ENCODE measurements around the gene ACSL4.
"Not testable (repeated sequence)": the region's sequence is repeated elsewhere in the genome, so short reads cannot be mapped to it uniquely, and the experiment has no call there.

Gene ACSL4

DNA sequence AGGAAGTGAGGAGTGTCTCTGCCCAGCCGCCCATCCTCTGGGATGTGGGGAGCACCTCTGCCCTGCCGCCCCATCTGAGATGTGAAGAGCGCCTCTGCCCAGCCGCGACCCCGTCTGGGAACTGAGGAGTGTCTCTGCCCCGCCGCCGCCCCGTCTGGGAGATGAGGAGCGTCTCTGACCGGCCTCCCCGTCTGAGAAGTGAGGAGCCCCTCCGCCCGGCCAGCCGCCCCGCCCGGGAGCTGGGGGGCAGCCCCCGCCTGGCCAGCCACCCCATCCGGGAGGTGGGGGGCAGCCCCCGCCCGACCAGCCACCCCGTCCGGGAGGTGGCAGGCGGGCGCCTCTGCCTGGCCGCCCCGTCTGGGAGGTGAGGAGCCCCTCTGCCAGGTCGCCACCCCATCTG lies 61.9 kb downstream of the ACSL4 start:
- not testable (repeated sequence) for DNase-seq; H3K14ac ChIP-seq (ENCODE audit: low read length in 2 of 2); H3K27ac ChIP-seq (ENCODE audit: low read length, poor library complexity, severe bottlenecking); H2BK5ac ChIP-seq (ENCODE audit: low read depth, low read length, poor library complexity, severe bottlenecking); H3K23ac ChIP-seq (ENCODE audit: low read length in 2 of 2); H3K9ac ChIP-seq (ENCODE audit: low read length); H2AK5ac ChIP-seq (ENCODE audit: low read length, severe bottlenecking); H2BK12ac ChIP-seq (ENCODE audit: low read length in 2 of 2); H2BK120ac ChIP-seq (ENCODE audit: low read depth, low read length); H4K8ac ChIP-seq (ENCODE audit: low read length); H3K4me2 ChIP-seq (ENCODE audit: low read length, poor library complexity, severe bottlenecking); H3K9me3 ChIP-seq (ENCODE audit: control insufficient read depth, low read length); H2BK15ac ChIP-seq (ENCODE audit: low read depth, poor library complexity, severe bottlenecking); H2AFZ ChIP-seq (ENCODE audit: low read depth, low read length); H3K4me3 ChIP-seq (ENCODE audit: insufficient read depth in 1 of 2, low read depth in 1 of 2, low read length in 2 of 2); H3K4me1 ChIP-seq (ENCODE audit: control insufficient read depth, insufficient read depth, low read depth, low read length); H3K79me1 ChIP-seq (replicated peaks; ENCODE audit: low read length, poor library complexity, severe bottlenecking); H4K91ac ChIP-seq (ENCODE audit: low read length); H3K18ac ChIP-seq (ENCODE audit: low read depth in 1 of 2, low read length in 2 of 2); H3K4ac ChIP-seq (ENCODE audit: low read depth in 1 of 2, low read length in 2 of 2)
- Histone ChIP-seq H3K27me3 (ENCODE audit: control insufficient read depth in 1 of 2, insufficient read depth in 1 of 2, low read length in 2 of 2) (peaks cover 0 to 21% of the 10 kb centered on the region in 2 experiments), H3K36me3 (ENCODE audit: control insufficient read depth in 1 of 2, insufficient read depth in 2 of 2, low read depth in 1 of 2, low read length in 2 of 2) (peaks cover 7 to 71% of the 10 kb centered on the region in 2 experiments)
- over 99% methylated on average over 24 of the region's 29 CpGs for WGBS

- no peak overlapping the region for H4K91ac ChIP-seq (ENCODE audit: low read length)
- 100% methylated on average over 2 of the region's 5 CpGs for WGBS
- H3K4me2 ChIP-seq (ENCODE audit: low read length, poor library complexity, severe bottlenecking), result no peak overlapping the region
These were observed 65.1 kb downstream of the ACSL4 start for GRCh38 chrX:109667986-109668385.

GRCh38 chrX:109660435-109661143 lies 72.5 kb downstream of the ACSL4 start:
- Histone ChIP-seq H3K4me3 (ENCODE audit: insufficient read depth in 1 of 2, low read depth in 1 of 2, low read length in 2 of 2) (no peak overlapping the region), H3K14ac (ENCODE audit: low read length in 2 of 2) (no peak overlapping the region), H2BK120ac (ENCODE audit: low read depth, low read length) (no peak overlapping the region), H3K4me1 (ENCODE audit: control insufficient read depth, insufficient read depth, low read depth, low read length) (no peaks in the 10 kb centered on the region), H3K9me3 (ENCODE audit: control insufficient read depth, low read length) (no peaks in the 10 kb centered on the region), H3K9ac (ENCODE audit: low read length) (no peak overlapping the region), H2AFZ (ENCODE audit: low read depth, low read length) (no peak overlapping the region), H3K79me1 (replicated peaks; ENCODE audit: low read length, poor library complexity, severe bottlenecking) (peaks cover 2% of the 10 kb centered on the region), H2BK12ac (ENCODE audit: low read length in 2 of 2) (no peak overlapping the region), H2BK15ac (ENCODE audit: low read depth, poor library complexity, severe bottlenecking) (no peak overlapping the region), H3K18ac (ENCODE audit: low read depth in 1 of 2, low read length in 2 of 2) (no peak overlapping the region), H2AK5ac (ENCODE audit: low read length, severe bottlenecking) (no peak overlapping the region), H3K4me2 (ENCODE audit: low read length, poor library complexity, severe bottlenecking) (no peak overlapping the region), H2BK5ac (ENCODE audit: low read depth, low read length, poor library complexity, severe bottlenecking) (no peak overlapping the region), H4K8ac (ENCODE audit: low read length) (no peak overlapping the region), H3K27ac (ENCODE audit: low read length, poor library complexity, severe bottlenecking) (no peak overlapping the region), H3K4ac (ENCODE audit: low read depth in 1 of 2, low read length in 2 of 2) (no peak overlapping the region), H3K36me3 (ENCODE audit: control insufficient read depth in 1 of 2, insufficient read depth in 2 of 2, low read depth in 1 of 2, low read length in 2 of 2) (peaks cover 0 to 91% of the 10 kb centered on the region in 2 experiments), H3K23ac (ENCODE audit: low read length in 2 of 2) (no peak overlapping the region), H4K91ac (ENCODE audit: low read length) (no peak overlapping the region), H3K27me3 (ENCODE audit: control insufficient read depth in 1 of 2, insufficient read depth in 1 of 2, low read length in 2 of 2) (peaks cover 0 to under 1% of the 10 kb centered on the region in 2 experiments)
- no peak for DNase-seq
- WGBS, result no CpG with 5 or more reads among the region's 2 CpGs

More at GRCh38 chrX:109667986-109668385, 65.1 kb downstream of the ACSL4 start:
- Histone ChIP-seq H3K9ac (ENCODE audit: low read length) (no peak overlapping the region), H3K27ac (ENCODE audit: low read length, poor library complexity, severe bottlenecking) (no peak overlapping the region), H2AK5ac (ENCODE audit: low read length, severe bottlenecking) (no peak overlapping the region), H3K4me3 (ENCODE audit: insufficient read depth in 1 of 2, low read depth in 1 of 2, low read length in 2 of 2) (no peak overlapping the region), H2AFZ (ENCODE audit: low read depth, low read length) (no peak overlapping the region), H3K9me3 (ENCODE audit: control insufficient read depth, low read length) (no peaks in the 10 kb centered on the region), H4K8ac (ENCODE audit: low read length) (no peak overlapping the region), H2BK120ac (ENCODE audit: low read depth, low read length) (no peak overlapping the region), H2BK12ac (ENCODE audit: low read length in 2 of 2) (no peak overlapping the region), H2BK15ac (ENCODE audit: low read depth, poor library complexity, severe bottlenecking) (no peak overlapping the region), H3K18ac (ENCODE audit: low read depth in 1 of 2, low read length in 2 of 2) (no peak overlapping the region), H3K23ac (ENCODE audit: low read length in 2 of 2) (no peak overlapping the region), H3K27me3 (ENCODE audit: control insufficient read depth in 1 of 2, insufficient read depth in 1 of 2, low read length in 2 of 2) (peaks cover 0 to 4% of the 10 kb centered on the region in 2 experiments), H3K14ac (ENCODE audit: low read length in 2 of 2) (no peak overlapping the region), H3K36me3 (ENCODE audit: control insufficient read depth in 1 of 2, insufficient read depth in 2 of 2, low read depth in 1 of 2, low read length in 2 of 2) (peaks cover 7 to 70% of the 10 kb centered on the region in 2 experiments), H3K4me1 (ENCODE audit: control insufficient read depth, insufficient read depth, low read depth, low read length) (no peaks in the 10 kb centered on the region), H3K79me1 (replicated peaks; ENCODE audit: low read length, poor library complexity, severe bottlenecking) (peaks cover 1% of the 10 kb centered on the region), H3K4ac (ENCODE audit: low read depth in 1 of 2, low read length in 2 of 2) (no peak overlapping the region), H2BK5ac (ENCODE audit: low read depth, low read length, poor library complexity, severe bottlenecking) (no peak overlapping the region)
- DNase-seq, result no peak

DNA sequence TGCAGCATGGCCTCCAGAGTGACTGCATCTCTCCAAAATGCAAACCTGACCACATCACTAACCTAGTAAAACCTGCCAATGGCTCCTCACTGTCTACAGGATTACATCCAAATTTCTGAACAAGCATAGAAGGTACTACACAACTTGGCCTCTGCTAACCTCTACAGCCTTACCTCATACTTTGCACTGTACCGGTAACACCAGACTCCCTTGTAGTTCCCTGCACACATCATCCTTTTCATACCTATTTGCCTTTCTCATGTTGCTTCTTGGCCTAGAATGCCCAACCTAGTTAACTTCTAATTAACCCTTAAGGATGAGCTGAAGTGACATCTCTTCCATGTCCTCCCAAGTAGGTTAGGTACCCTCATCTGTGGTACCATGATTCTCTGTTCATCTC lies 74.7 kb downstream of the ACSL4 start:
- H3K4me2 ChIP-seq (ENCODE audit: low read length, poor library complexity, severe bottlenecking), result no peak overlapping the region
- no peak overlapping the region for H3K4me3 ChIP-seq (ENCODE audit: insufficient read depth in 1 of 2, low read depth in 1 of 2, low read length in 2 of 2)
- H3K36me3 ChIP-seq (ENCODE audit: control insufficient read depth in 1 of 2, insufficient read depth in 2 of 2, low read depth in 1 of 2, low read length in 2 of 2), result peaks cover 0 to 80% of the 10 kb centered on the region in 2 experiments
- no peak overlapping the region for H2AFZ ChIP-seq (ENCODE audit: low read depth, low read length)
- no peak overlapping the region for H4K91ac ChIP-seq (ENCODE audit: low read length)
- H2BK12ac ChIP-seq (ENCODE audit: low read length in 2 of 2), result no peak overlapping the region
- H4K8ac ChIP-seq (ENCODE audit: low read length), result no peak overlapping the region
- 100% methylated on average over 1 of the region's 1 CpG for WGBS
- H3K9ac ChIP-seq (ENCODE audit: low read length), result no peak overlapping the region
- no peaks in the 10 kb centered on the region for H3K4me1 ChIP-seq (ENCODE audit: control insufficient read depth, insufficient read depth, low read depth, low read length)
- no peak overlapping the region for H3K14ac ChIP-seq (ENCODE audit: low read length in 2 of 2)
- H3K4ac ChIP-seq (ENCODE audit: low read depth in 1 of 2, low read length in 2 of 2), result no peak overlapping the region
- H3K27me3 ChIP-seq (ENCODE audit: control insufficient read depth in 1 of 2, insufficient read depth in 1 of 2, low read length in 2 of 2), result peaks cover 0 to 5% of the 10 kb centered on the region in 2 experiments
- no peak overlapping the region for H2BK120ac ChIP-seq (ENCODE audit: low read depth, low read length)
- H3K79me1 ChIP-seq (replicated peaks; ENCODE audit: low read length, poor library complexity, severe bottlenecking), result peaks cover 3% of the 10 kb centered on the region
- H2BK15ac ChIP-seq (ENCODE audit: low read depth, poor library complexity, severe bottlenecking), result no peak overlapping the region
- no peak overlapping the region for H3K18ac ChIP-seq (ENCODE audit: low read depth in 1 of 2, low read length in 2 of 2)
- H2AK5ac ChIP-seq (ENCODE audit: low read length, severe bottlenecking), result no peak overlapping the region
- no peaks in the 10 kb centered on the region for H3K9me3 ChIP-seq (ENCODE audit: control insufficient read depth, low read length)
- H3K23ac ChIP-seq (ENCODE audit: low read length in 2 of 2), result no peak overlapping the region
- no peak overlapping the region for H2BK5ac ChIP-seq (ENCODE audit: low read depth, low read length, poor library complexity, severe bottlenecking)
- H3K27ac ChIP-seq (ENCODE audit: low read length, poor library complexity, severe bottlenecking), result no peak overlapping the region
- no peak for DNase-seq
